Neural progenitor cell (in vitro differentiated cells): Measurements from ENCODE around the gene SLC5A2. TPM values are rescaled to one million over a fixed set of nuclear protein-coding genes. Genes with fewer than 3 reads are reported as not detected.
A peak's percentile ranks its signal among the peaks of the same experiment; 100 is the strongest.

Source experiments
- DNase-seq: peaks from one replicate; pipeline ENCODE4 v3.0.0-alpha.2; 2016; ENCODE audit warnings: low spot score
- H2AFZ ChIP-seq: fragments of 200-600 bp; sonication (generic); replicated peaks from 2 replicates; pipeline ENCODE4 v1.6.1; 2016; ENCODE audit warnings: antibody characterized with exemption
- H3F3A ChIP-seq: fragments of 200-600 bp; sonication (generic); 2 replicates; pipeline ENCODE4 v1.6.1; 2016; ENCODE audit warnings: antibody characterized with exemption, low read depth
- H3K27ac ChIP-seq: fragments of 200-600 bp; sonication (generic); 2 replicates; pipeline ENCODE4 v1.5.1; 2016; ENCODE audit warnings: mild to moderate bottlenecking
- H3K27me3 ChIP-seq: fragments of 200-600 bp; sonication (generic); 2 replicates; pipeline ENCODE4 v1.6.1; 2016; ENCODE audit warnings: mild to moderate bottlenecking, moderate library complexity
- H3K36me3 ChIP-seq: fragments of 200-600 bp; sonication (generic); 2 replicates; pipeline ENCODE4 v1.5.1; 2016
- H3K4me1 ChIP-seq: fragments of 200-600 bp; sonication (generic); 2 replicates; pipeline ENCODE4 v1.6.1; 2016; ENCODE audit warnings: mixed run types
- H3K4me2 ChIP-seq: fragments of 200-600 bp; sonication (generic); 2 replicates; pipeline ENCODE4 v1.6.1; 2016
- H3K4me3 ChIP-seq: fragments of 200-600 bp; sonication (generic); 2 replicates; pipeline ENCODE4 v1.5.1; 2016
- H3K79me2 ChIP-seq: fragments of 200-600 bp; sonication (generic); 2 replicates; pipeline ENCODE4 v1.6.1; 2016; ENCODE audit warnings: low read depth
- H3K9ac ChIP-seq: fragments of 200-600 bp; sonication (generic); 2 replicates; pipeline ENCODE4 v1.6.1; 2016
- H3K9me3 ChIP-seq: fragments of 200-600 bp; sonication (generic); 2 replicates; pipeline ENCODE4 v1.5.1; 2016; ENCODE audit warnings: low read depth
- H4K20me1 ChIP-seq: fragments of 200-600 bp; sonication (generic); 2 replicates; pipeline ENCODE4 v1.6.1; 2016; ENCODE audit warnings: low read depth
- H3K27ac Mint-ChIP-seq: 3 replicates; pipeline ENCODE4 v1.8.0; 2021; ENCODE audit warnings: mixed read lengths
- H3K27me3 Mint-ChIP-seq: 2 replicates; pipeline ENCODE4 v1.8.0; 2022; ENCODE audit warnings: low read depth, mild to moderate bottlenecking, inconsistent platforms, moderate library complexity, mixed read lengths; ENCODE audit not compliant: insufficient read depth
- H3K36me3 Mint-ChIP-seq: 3 replicates; pipeline ENCODE4 v1.8.0; 2021; ENCODE audit warnings: mixed read lengths
- H3K4me1 Mint-ChIP-seq: 3 replicates; pipeline ENCODE4 v1.8.0; 2021; ENCODE audit warnings: mixed read lengths
- H3K4me3 Mint-ChIP-seq: 3 replicates; pipeline ENCODE4 v1.8.0; 2021; ENCODE audit warnings: mild to moderate bottlenecking, moderate library complexity, mixed read lengths
- H3K9me3 Mint-ChIP-seq: 3 replicates; pipeline ENCODE4 v1.8.0; 2020; ENCODE audit warnings: mixed read lengths
- EZH2 ChIP-seq: fragments of 200-600 bp; sonication (generic); IDR thresholded peaks from 2 replicates; pipeline ENCODE4 v1.6.1; 2017; ENCODE audit warnings: antibody characterized with exemption, mild to moderate bottlenecking, moderate library complexity
- EZH2phosphoT487 ChIP-seq: fragments of 200-600 bp; sonication (generic); IDR thresholded peaks from 2 replicates; pipeline ENCODE4 v1.6.1; 2017; ENCODE audit warnings: antibody characterized with exemption
- total RNA-seq: library from RNA; depleted of rRNA; stranded (reverse); fragments of >200 nt; gene quantifications from 2 replicates; pipeline ENCODE4 v1.2.3, GENCODE V29; 2015; ENCODE audit warnings: low replicate concordance
- TF ChIP-seq, protein P1 (sequence below): fragments of 200-600 bp; sonication (generic); IDR thresholded peaks from 2 replicates; pipeline ENCODE4 v1.5.1; 2017; ENCODE audit warnings: antibody characterized with exemption, mild to moderate bottlenecking

Gene SLC5A2
- total RNA-seq, 1 donor from 2014 or later = not detected

- no peak for DNase-seq
- Histone ChIP-seq H3K4me2 (no peak overlapping the region), H3K4me1 (peaks cover 8% of the 10 kb centered on the region), H2AFZ (no peak overlapping the region), H3K36me3 (no peaks in the 10 kb centered on the region), H3F3A (peaks cover 3% of the 10 kb centered on the region), H3K4me3 (no peak overlapping the region), H3K9me3 (no peaks in the 10 kb centered on the region), H3K9ac (no peak overlapping the region), H3K27ac (no peak overlapping the region), H3K79me2 (no peaks in the 10 kb centered on the region), H4K20me1 (no peaks in the 10 kb centered on the region), H3K27me3 (peaks cover 62% of the 10 kb centered on the region)
- Mint-ChIP-seq H3K9me3 (peaks cover 7% of the 10 kb centered on the region), H3K4me3 (no peak overlapping the region), H3K27ac (no peak overlapping the region), H3K4me1 (no peaks in the 10 kb centered on the region), H3K36me3 (no peaks in the 10 kb centered on the region), H3K27me3 (peaks cover 26% of the 10 kb centered on the region)
- no peak for TF ChIP-seq EZH2
- no peak for TF ChIP-seq EZH2phosphoT487
- TF ChIP-seq, protein P1, sequence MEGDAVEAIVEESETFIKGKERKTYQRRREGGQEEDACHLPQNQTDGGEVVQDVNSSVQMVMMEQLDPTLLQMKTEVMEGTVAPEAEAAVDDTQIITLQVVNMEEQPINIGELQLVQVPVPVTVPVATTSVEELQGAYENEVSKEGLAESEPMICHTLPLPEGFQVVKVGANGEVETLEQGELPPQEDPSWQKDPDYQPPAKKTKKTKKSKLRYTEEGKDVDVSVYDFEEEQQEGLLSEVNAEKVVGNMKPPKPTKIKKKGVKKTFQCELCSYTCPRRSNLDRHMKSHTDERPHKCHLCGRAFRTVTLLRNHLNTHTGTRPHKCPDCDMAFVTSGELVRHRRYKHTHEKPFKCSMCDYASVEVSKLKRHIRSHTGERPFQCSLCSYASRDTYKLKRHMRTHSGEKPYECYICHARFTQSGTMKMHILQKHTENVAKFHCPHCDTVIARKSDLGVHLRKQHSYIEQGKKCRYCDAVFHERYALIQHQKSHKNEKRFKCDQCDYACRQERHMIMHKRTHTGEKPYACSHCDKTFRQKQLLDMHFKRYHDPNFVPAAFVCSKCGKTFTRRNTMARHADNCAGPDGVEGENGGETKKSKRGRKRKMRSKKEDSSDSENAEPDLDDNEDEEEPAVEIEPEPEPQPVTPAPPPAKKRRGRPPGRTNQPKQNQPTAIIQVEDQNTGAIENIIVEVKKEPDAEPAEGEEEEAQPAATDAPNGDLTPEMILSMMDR = no peak
These were observed 49.2 kb downstream of the SLC5A2 start for GRCh38 chr16:31532120-31532519.

DNA sequence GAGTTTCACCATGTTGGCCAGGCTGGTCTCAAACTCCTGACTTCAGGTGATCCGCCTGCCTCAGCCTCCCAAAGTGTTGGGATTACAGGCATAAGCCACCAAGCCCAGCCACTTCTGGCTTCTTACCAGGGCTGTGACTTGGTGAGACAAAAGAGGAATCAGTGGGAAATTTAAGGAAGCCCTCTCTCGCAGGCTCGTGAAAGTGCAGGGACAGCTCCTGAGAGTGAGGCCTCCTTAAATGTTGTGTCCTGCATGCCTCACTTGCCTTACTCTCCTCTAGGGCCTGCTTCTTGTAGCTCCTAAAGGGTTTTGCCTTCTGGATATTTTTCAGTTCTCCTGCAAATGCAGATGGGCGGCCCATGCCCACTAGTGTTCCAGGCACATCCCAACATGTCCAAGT is 50.0 kb downstream of the SLC5A2 start:
- H3K27ac Mint-ChIP-seq = no peak overlapping the region

GRCh38 chr16:31535737-31536136 is 52.8 kb downstream of the SLC5A2 start:
- DNase-seq = no peak
- Histone ChIP-seq H3K27me3 (peaks cover 38% of the 10 kb centered on the region), H3K79me2 (no peaks in the 10 kb centered on the region), H4K20me1 (no peaks in the 10 kb centered on the region), H3K27ac (no peak overlapping the region), H2AFZ (no peak overlapping the region), H3K9ac (no peak overlapping the region), H3F3A (no peaks in the 10 kb centered on the region), H3K4me2 (no peak overlapping the region), H3K36me3 (no peaks in the 10 kb centered on the region), H3K4me1 (no peaks in the 10 kb centered on the region), H3K9me3 (no peaks in the 10 kb centered on the region), H3K4me3 (no peak overlapping the region)
- Mint-ChIP-seq H3K9me3 (peaks cover 6% of the 10 kb centered on the region), H3K27ac (no peak overlapping the region), H3K36me3 (no peaks in the 10 kb centered on the region), H3K27me3 (peaks cover 8% of the 10 kb centered on the region), H3K4me3 (no peak overlapping the region), H3K4me1 (no peaks in the 10 kb centered on the region)
- TF ChIP-seq, protein P1 = no peak
- no peak for TF ChIP-seq EZH2
- TF ChIP-seq EZH2phosphoT487 = no peak

More for the DNA sequence above, 50.0 kb downstream of the SLC5A2 start:
- H3K27me3 Mint-ChIP-seq = peaks cover 21% of the 10 kb centered on the region
- H3K9me3 Mint-ChIP-seq = peaks cover 9% of the 10 kb centered on the region
- H3K27me3 ChIP-seq = peaks cover 62% of the 10 kb centered on the region
- H3K4me2 ChIP-seq = no peak overlapping the region
- no peak overlapping the region for H2AFZ ChIP-seq
- H3F3A ChIP-seq = peaks cover 3% of the 10 kb centered on the region
- no peak overlapping the region for H3K4me3 Mint-ChIP-seq
- no peaks in the 10 kb centered on the region for H4K20me1 ChIP-seq
- H3K36me3 Mint-ChIP-seq = no peaks in the 10 kb centered on the region
- no peaks in the 10 kb centered on the region for H3K9me3 ChIP-seq
- TF ChIP-seq EZH2phosphoT487 (no peak), EZH2 (no peak)
- TF ChIP-seq, protein P1 = no peak
- H3K27ac ChIP-seq = no peak overlapping the region
- peaks cover 8% of the 10 kb centered on the region for H3K4me1 ChIP-seq
- H3K36me3 ChIP-seq = no peaks in the 10 kb centered on the region
- peak; percentile 9 for DNase-seq
- no peak overlapping the region for H3K4me3 ChIP-seq
- H3K4me1 Mint-ChIP-seq = no peaks in the 10 kb centered on the region
- no peaks in the 10 kb centered on the region for H3K79me2 ChIP-seq
- H3K9ac ChIP-seq = no peak overlapping the region
